Effector memory CD4-positive, alpha-beta T cell (primary cell): Measurements from ENCODE around the gene SERPINE1.
A peak's percentile ranks its signal among the peaks of the same experiment; 100 is the strongest.

Experiments
- DNase-seq, 3 donors: peaks; one replicate each; pipeline ENCODE4 v3.0.0-alpha.2; 2020
- H3K27ac ChIP-seq: 2 replicates; pipeline ENCODE4 v1.7.0; 2013; ENCODE audit warnings: mild to moderate bottlenecking, low read length, moderate library complexity; ENCODE audit not compliant: insufficient read depth, poor library complexity, severe bottlenecking
- H3K27me3 ChIP-seq: replicated peaks from 2 replicates; pipeline ENCODE4 v1.7.0; 2013; ENCODE audit warnings: mild to moderate bottlenecking, low read length; ENCODE audit not compliant: insufficient read depth, control insufficient read depth, poor library complexity, severe bottlenecking
- H3K36me3 ChIP-seq: 2 replicates; pipeline ENCODE4 v1.7.0; 2013; ENCODE audit warnings: mild to moderate bottlenecking, low read length, moderate library complexity; ENCODE audit not compliant: control insufficient read depth, insufficient read depth
- H3K4me1 ChIP-seq: 2 replicates; pipeline ENCODE4 v1.7.0; 2013; ENCODE audit warnings: low read length, mild to moderate bottlenecking; ENCODE audit not compliant: control insufficient read depth, insufficient read depth, poor library complexity, severe bottlenecking
- H3K4me3 ChIP-seq: 2 replicates; pipeline ENCODE4 v1.7.0; 2013; ENCODE audit warnings: low read length, low read depth, mild to moderate bottlenecking; ENCODE audit not compliant: insufficient read depth, poor library complexity, severe bottlenecking
- H3K9me3 ChIP-seq: 2 replicates; pipeline ENCODE4 v1.7.0; 2013; ENCODE audit warnings: mild to moderate bottlenecking, low read length, moderate library complexity; ENCODE audit not compliant: control insufficient read depth

SERPINE1 gene

DNA sequence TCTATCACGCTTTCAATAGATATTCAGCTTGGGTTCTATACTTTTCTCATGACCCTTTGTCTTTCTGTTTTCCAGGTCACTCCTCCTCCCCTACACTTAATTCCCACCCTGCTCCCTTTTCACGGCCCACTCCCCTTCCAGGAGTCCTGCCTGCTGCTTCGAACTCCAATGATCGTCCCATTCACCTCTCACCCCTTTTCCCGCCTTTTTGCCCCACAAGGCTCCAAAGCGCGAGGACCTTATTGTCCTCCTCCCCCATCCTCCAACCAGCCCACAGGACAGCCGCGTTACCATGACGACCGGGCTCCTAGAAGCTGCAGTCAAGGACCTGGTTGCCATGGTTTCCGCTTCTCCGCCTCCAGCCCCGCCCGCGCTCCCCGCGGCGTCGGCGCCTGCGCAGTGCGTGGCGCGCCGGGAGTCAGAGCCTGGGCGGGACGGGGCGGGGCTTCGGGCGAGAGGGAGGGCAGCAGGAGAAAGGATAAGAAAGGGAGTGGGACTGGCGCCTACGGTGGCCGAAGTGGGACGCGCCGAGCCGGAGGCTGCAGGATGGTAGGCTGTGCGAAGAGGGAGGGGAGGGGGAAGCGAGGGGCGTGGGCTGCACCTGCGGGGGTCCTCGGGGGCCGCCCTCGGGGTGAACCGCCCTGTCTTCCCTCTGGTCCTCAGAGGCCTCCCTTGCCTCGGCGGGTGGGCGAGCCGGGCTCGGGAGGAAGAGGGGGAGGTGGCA lies 27.2 kb downstream of the SERPINE1 start, which contains the start of gene AP1S1:
TSS of gene AP1S1 (plus strand) at position 508 of the 724 bp plus-strand sequence. CDS start at position 547, 39 bp downstream.
- Histone ChIP-seq H3K27ac (peak within 1 kb of the TSS; percentile 3), H3K4me3 (peak within 1 kb of the TSS; percentile 61), H3K36me3 (peaks cover 7% of the 10 kb centered on the region), H3K9me3 (no peaks in the 10 kb centered on the region), H3K4me1 (peaks cover 18% of the 10 kb centered on the region), H3K27me3 (no peaks in the 10 kb centered on the region)
- peak; percentile 81 to 89 (median 86) for DNase-seq

DNA sequence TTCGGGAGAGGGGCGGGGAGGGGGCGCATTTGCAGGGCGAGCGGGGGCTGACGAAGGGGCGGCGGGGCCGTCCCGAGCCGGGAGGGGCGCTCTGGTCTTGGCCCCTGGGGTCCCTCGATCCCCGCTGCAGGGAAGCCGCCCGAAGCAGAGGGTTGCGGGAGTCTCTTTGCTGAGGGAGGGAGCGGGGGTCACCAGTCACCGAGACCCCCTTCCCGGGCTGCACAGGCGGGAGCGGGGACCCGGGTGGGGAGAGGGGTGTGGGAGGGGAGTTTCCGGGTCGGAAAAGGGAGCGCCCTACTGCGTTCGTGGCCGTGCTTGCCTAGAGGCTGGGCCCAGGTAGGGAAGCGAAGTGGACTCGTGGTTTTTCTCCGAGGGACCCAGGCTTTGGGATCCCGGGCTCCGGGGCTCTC lies 27.8 kb downstream of the SERPINE1 start:
- H3K4me1 ChIP-seq: peaks cover 18% of the 10 kb centered on the region
- H3K36me3 ChIP-seq: peaks cover 11% of the 10 kb centered on the region
- H3K9me3 ChIP-seq: no peaks in the 10 kb centered on the region
- peak overlapping the region; percentile 3 for H3K27ac ChIP-seq
- peak overlapping the region; percentile 61 for H3K4me3 ChIP-seq
- no peak for DNase-seq
- H3K27me3 ChIP-seq: no peaks in the 10 kb centered on the region

DNA sequence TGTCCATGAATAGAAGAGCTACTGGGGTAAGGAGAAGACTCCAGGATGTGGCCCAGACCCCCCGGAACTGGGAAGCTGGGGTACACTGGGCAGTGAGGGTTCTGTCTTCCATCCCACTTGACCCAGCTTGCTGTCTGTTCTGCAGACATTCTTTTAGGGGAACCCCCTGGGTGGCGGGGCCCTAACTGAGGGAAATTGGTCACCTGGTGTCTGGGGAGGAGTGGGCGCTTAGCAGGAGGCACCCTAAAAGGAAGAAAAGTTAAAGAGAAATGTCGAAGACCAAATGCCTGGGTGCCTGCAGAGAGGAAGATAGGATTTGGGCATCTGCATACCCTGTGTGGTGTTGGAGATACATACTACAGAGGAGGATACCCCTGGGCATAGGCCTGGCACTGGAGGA lies 28.4 kb downstream of the SERPINE1 start:
- Histone ChIP-seq H3K9me3 (no peaks in the 10 kb centered on the region), H3K4me1 (peaks cover 18% of the 10 kb centered on the region), H3K27ac (no peak overlapping the region), H3K4me3 (peak overlapping the region; percentile 61), H3K36me3 (peaks cover 11% of the 10 kb centered on the region), H3K27me3 (no peaks in the 10 kb centered on the region)
- no peak for DNase-seq

DNA sequence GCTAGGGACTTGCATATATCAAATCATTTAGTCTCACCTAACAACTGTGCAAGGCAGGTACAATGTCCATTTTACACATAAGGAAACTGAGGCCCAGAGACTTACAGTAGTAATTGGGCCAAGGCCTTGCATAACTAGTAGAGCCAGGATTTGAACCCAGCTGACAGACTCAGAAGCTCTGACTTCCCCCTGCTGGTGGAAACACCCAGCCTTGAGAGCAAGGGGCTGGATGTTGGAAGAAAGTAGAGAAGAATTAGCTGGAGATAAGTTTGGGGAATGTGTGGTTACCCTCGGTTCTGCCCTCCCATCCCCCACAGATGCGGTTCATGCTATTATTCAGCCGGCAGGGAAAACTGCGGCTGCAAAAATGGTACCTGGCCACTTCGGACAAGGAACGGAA lies 29.4 kb downstream of the SERPINE1 start:
- Histone ChIP-seq H3K4me3 (no peak overlapping the region), H3K27ac (no peak overlapping the region), H3K9me3 (no peaks in the 10 kb centered on the region), H3K4me1 (peaks cover 18% of the 10 kb centered on the region), H3K27me3 (peaks cover 2% of the 10 kb centered on the region), H3K36me3 (peaks cover 11% of the 10 kb centered on the region)
- no peak for DNase-seq

DNA sequence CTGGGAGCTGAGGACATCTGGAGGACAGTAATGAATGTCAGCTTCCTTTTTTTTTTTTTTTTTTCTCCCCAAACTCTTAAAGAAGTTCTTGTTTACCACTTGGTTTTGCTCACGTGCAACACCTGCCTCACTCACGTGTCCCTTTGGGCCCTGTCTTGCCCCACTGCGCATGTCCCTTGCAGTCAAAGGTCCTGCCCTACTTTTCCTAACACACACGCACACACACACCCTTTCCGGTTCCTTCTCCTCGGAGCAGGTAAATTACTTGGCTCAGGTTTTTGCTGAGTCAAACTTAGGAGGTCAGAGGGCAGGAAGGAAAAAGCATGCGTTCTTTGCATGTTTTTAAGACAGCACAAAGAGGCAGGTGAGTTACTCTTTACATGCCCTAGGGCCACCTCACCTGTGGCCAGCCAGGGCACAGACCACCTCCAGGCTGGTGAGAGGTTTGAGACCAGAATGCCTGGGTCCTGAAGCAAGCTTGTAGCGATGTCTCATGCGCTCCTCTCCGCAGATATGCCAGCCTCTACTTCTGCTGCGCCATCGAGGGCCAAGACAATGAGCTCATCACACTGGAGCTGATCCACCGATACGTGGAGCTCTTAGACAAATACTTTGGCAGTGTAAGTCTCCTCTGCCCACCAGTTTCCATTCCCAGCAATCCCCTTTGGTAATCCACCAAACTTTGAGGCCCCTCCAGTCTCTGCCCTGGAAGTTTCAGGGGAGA lies 30.1 kb downstream of the SERPINE1 start:
- H3K9me3 ChIP-seq: no peaks in the 10 kb centered on the region
- no peak overlapping the region for H3K27ac ChIP-seq
- H3K27me3 ChIP-seq: peaks cover 10% of the 10 kb centered on the region
- no peak for DNase-seq
- peaks cover 11% of the 10 kb centered on the region for H3K36me3 ChIP-seq
- H3K4me3 ChIP-seq: no peak overlapping the region
- H3K4me1 ChIP-seq: peaks cover 18% of the 10 kb centered on the region

DNA sequence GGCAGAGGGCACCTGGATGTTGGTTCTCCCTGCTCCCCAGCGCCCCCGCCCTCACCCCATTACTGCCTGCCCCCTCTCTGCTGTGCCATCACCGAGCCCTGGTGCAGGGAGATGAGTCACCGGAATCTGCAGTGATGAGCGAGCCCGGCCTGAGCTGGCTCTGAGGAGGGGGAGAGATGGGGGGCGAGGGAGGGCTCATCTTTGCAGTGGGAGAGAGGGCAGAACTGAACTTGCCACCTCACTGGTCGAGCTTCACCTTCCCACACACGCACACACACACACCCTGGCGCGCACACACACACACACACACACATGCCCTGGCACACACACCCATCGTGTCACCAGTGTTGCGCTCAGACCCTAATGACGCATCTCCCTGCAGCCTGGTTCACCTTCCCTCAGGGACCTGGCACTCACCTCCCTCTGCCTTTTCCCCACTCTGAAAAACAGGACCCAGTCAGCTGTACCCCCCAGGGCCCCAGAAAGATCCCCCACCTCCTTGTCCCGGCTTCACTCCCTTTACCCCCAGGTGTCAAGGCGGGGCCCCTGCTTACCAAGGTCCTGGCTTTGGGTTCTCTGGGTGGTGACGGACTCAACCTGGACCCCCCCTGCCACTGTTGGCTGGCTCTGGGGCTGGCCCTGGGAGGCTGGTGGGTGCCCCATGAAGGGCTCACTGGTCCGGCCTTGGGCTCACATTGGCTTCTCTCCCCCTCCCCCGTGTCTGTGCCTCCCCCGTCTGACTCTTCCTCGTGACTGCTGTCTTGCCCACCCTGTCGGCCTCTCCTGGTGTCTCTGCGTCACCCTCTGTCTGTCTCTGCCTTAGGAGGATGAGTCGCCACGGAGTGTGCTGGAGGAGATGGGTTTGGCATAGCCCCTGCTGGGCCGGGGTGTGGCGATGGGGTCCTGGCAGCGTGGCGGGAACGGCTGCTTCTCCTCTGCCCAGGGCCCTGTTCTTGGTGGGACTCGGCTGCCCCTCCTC lies 33.1 kb downstream of the SERPINE1 start:
- H3K36me3 ChIP-seq: peaks cover 11% of the 10 kb centered on the region

DNA sequence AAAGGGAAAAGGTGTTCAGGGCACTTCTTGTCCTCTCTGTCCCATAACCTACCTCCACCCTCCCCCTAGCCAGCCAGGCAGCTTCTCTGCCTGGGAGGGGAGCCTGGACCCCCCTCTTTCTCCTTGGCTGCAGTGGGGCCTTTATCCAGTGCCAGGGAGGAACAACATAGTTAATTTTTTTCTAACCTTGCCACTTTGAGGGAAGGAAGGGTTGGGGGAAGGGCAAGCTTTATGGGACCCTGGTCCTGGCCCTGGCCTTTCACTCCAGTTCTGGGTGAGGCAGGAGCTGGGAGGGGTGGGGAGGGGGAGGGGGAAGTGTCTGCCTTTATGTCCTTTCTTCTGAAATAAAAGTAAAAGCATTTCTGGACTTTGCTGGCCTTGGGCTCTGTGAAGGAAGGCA lies 34.0 kb downstream of the SERPINE1 start:
- H3K36me3 ChIP-seq: peaks cover 11% of the 10 kb centered on the region

More for the DNA sequence above, 33.1 kb downstream of the SERPINE1 start:
- H3K9me3 ChIP-seq: no peaks in the 10 kb centered on the region
- peaks cover 30% of the 10 kb centered on the region for H3K27me3 ChIP-seq
- peaks cover 28% of the 10 kb centered on the region for H3K4me1 ChIP-seq
- no peak overlapping the region for H3K27ac ChIP-seq
- no peak for DNase-seq
- H3K4me3 ChIP-seq: no peak overlapping the region

DNA sequence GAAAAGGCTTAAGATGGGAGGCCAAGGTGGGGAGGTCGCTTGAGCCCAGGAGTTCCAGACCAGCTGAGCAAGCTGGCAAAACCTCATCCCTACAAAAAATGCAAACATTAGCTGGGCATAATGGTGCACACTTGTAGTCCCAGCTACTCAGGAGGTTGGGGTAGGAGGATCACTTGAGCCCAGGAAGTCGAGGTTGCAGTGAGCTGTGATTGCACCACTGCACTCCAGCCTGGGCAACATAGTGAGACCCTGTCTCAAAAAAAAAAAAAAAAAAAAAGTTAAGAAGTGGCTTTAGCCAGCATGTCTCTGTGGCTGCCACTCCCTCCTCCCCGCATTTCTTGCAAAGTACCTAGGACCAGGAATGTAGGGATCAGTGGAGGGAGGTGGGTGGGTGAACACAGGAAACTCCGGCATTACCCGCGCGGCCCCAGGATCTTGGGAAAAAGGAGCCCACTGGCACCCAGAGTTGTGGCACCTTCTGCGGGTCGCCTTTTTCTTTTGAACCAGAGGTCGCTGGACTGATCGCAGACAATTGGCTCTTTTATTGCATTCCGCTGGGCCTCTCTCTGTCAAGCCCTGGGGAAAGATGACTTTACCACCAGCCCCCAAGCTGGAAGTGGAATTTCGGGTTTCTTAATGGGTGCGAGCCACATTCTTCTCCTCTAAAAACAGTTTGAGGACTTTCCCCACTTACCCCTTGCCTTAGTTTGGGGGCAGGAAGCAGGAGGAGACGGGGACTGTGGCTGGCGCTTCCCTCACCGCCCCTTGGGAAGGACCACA lies 35.0 kb downstream of the SERPINE1 start:
- no peak overlapping the region for H3K4me3 ChIP-seq
- peaks cover 48% of the 10 kb centered on the region for H3K27me3 ChIP-seq
- H3K36me3 ChIP-seq: peaks cover 11% of the 10 kb centered on the region
- peaks cover 39% of the 10 kb centered on the region for H3K4me1 ChIP-seq
- H3K27ac ChIP-seq: no peak overlapping the region
- no peaks in the 10 kb centered on the region for H3K9me3 ChIP-seq
- no peak for DNase-seq

More for the DNA sequence above, 34.0 kb downstream of the SERPINE1 start:
- H3K27me3 ChIP-seq: peaks cover 38% of the 10 kb centered on the region
- H3K27ac ChIP-seq: no peak overlapping the region
- no peak for DNase-seq
- H3K4me3 ChIP-seq: no peak overlapping the region
- H3K9me3 ChIP-seq: no peaks in the 10 kb centered on the region
- peaks cover 32% of the 10 kb centered on the region for H3K4me1 ChIP-seq
